Vagina (tissue), 2 donors: ENCODE measurements around the gene THSD7A. TPM values are rescaled to one million over a fixed set of nuclear protein-coding genes. Genes with fewer than 3 reads are reported as not detected.

Source experiments
- DNase-seq, 2 donors: peaks; one replicate each; pipeline ENCODE4 v3.0.0-alpha.2; 2017; ENCODE audit errors: extremely low spot score in 2 of 2
- H3K27ac ChIP-seq: fragments of 200-600 bp; sonication (generic); one replicate; pipeline ENCODE4 v1.5.1; 2019
- H3K27me3 ChIP-seq: fragments of 200-600 bp; sonication (generic); one replicate; pipeline ENCODE4 v1.5.1; 2019
- H3K36me3 ChIP-seq, 2 donors: fragments of 200-600 bp; sonication (generic); one replicate each; pipeline ENCODE4 v1.5.1; 2017 to 2019
- H3K4me1 ChIP-seq: fragments of 200-600 bp; sonication (generic); one replicate; pipeline ENCODE4 v1.5.1; 2019
- H3K4me3 ChIP-seq, 2 donors: fragments of 200-600 bp; sonication (generic); 1 replicate in 1 of 2; 2 replicates in 1 of 2; pipeline ENCODE4 v1.5.1; 2016 to 2019
- H3K9me3 ChIP-seq: fragments of 200-600 bp; sonication (generic); one replicate; pipeline ENCODE4 v1.5.1; 2019
- POLR2A ChIP-seq, 2 donors: fragments of 450-650 bp; IDR thresholded peaks; one replicate each; pipeline ENCODE4 v1.6.1; 2017; ENCODE audit warnings: antibody characterized with exemption in 2 of 2, mild to moderate bottlenecking in 2 of 2, moderate library complexity in 2 of 2
- POLR2AphosphoS5 ChIP-seq, 2 donors: sonication (generic); formaldehyde crosslinking; IDR thresholded peaks; one replicate each; pipeline ENCODE4 v1.9.0; 2017; ENCODE audit warnings: antibody characterized with exemption in 2 of 2, mild to moderate bottlenecking in 2 of 2, low read depth in 1 of 2; ENCODE audit not compliant: insufficient read depth in 1 of 2
- intact Hi-C: fragments of 100-400 bp; cut with DNase I; formaldehyde crosslinking; loops from one replicate; pipeline ENCODE4 v1.15.1; 2023
- total RNA-seq: library from RNA; depleted of rRNA; stranded (reverse); fragments of >200 nt; gene quantifications from one replicate; pipeline ENCODE4 v1.2.3, GENCODE V29; 2016
- TF ChIP-seq, protein P1 (sequence below), 3 experiments: fragments of 450-650 bp in 2 of 3; fragments of 200-600 bp in 1 of 3; sonication (generic) in 1 of 3; IDR thresholded peaks; one replicate each; pipeline ENCODE4 v1.5.1; 2017 to 2019; ENCODE audit warnings: antibody characterized with exemption in 3 of 3, mild to moderate bottlenecking in 2 of 3, moderate library complexity in 2 of 3

Gene THSD7A
- total RNA-seq, 1 donor from 2014 or later, result 9.3 TPM

DNA sequence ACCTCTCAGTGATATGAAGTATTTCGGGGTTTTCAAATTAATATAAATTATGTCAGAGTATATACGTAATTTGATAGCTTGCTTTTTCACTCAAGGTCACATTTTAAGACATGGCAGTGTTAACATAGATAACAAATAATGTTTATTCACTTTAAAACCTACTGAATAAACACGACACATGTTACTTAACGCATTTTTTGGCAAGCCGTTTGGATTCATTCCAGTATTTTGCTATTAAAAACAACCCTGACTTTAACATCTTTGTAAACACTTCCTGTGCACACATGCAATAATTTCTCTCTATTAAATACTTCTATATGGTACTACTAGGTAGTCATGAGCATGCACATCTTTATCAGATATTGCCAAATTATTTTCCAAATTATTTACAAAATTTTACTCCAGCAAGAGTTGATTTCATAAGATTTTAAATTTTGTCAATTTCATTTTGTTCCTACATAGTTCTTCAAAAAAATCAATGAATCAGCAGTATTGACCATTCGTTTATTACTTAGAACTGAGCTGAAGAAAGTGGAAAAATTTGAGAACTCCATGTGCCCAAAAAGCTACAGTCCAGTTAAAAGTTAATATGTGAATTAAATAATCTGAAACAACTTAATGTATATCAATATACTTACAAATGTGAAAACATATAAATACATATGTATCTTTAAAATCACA, 26.8 kb upstream of the THSD7A start:
- H3K27me3 ChIP-seq, result no peaks in the 10 kb centered on the region
- DNase-seq, result no peak
- intact Hi-C loops, result no loop called here
- no peaks in the 10 kb centered on the region for H3K4me1 ChIP-seq
- H3K36me3 ChIP-seq, result no peaks in the 10 kb centered on the region
- H3K4me3 ChIP-seq, result no peak overlapping the region
- H3K27ac ChIP-seq, result no peak overlapping the region
- TF ChIP-seq POLR2A (IDR thresholded peaks at IDR 0.05) (no peak), POLR2AphosphoS5 (IDR thresholded peaks at IDR 0.05; ENCODE audit: insufficient read depth in 1 of 2, low read depth in 1 of 2) (no peak)
- TF ChIP-seq, protein P1, sequence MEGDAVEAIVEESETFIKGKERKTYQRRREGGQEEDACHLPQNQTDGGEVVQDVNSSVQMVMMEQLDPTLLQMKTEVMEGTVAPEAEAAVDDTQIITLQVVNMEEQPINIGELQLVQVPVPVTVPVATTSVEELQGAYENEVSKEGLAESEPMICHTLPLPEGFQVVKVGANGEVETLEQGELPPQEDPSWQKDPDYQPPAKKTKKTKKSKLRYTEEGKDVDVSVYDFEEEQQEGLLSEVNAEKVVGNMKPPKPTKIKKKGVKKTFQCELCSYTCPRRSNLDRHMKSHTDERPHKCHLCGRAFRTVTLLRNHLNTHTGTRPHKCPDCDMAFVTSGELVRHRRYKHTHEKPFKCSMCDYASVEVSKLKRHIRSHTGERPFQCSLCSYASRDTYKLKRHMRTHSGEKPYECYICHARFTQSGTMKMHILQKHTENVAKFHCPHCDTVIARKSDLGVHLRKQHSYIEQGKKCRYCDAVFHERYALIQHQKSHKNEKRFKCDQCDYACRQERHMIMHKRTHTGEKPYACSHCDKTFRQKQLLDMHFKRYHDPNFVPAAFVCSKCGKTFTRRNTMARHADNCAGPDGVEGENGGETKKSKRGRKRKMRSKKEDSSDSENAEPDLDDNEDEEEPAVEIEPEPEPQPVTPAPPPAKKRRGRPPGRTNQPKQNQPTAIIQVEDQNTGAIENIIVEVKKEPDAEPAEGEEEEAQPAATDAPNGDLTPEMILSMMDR (IDR thresholded peaks at IDR 0.05), result no peak
- no peaks in the 10 kb centered on the region for H3K9me3 ChIP-seq

DNA sequence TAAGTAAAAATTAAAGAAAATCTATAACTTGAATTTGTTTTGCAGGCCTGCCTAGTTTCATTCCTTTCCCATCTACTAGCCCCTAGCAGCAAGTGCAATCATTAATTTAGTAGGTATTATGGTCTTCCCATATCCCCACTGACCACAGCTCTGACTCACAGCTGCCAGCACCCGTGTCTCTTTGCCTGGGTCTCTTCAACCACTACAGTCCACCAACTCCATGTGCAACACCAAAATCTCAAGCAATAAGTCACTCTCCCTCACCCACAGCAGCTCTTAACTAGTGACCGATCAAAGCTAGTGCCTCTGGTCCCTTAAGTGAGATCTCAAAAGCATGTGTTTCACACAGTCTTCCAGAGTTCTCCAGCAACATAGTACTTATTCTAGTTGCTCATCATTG, 26.0 kb upstream of the THSD7A start:
- TF ChIP-seq, protein P1 (IDR thresholded peaks at IDR 0.05), result no peak
- no peak for TF ChIP-seq POLR2A (IDR thresholded peaks at IDR 0.05)
- no peak for TF ChIP-seq POLR2AphosphoS5 (IDR thresholded peaks at IDR 0.05; ENCODE audit: insufficient read depth in 1 of 2, low read depth in 1 of 2)
- no peaks in the 10 kb centered on the region for H3K36me3 ChIP-seq
- no peak overlapping the region for H3K4me3 ChIP-seq
- H3K27me3 ChIP-seq, result no peaks in the 10 kb centered on the region
- no peaks in the 10 kb centered on the region for H3K4me1 ChIP-seq
- no peak for DNase-seq
- intact Hi-C loops, result no loop called here
- no peak overlapping the region for H3K27ac ChIP-seq
- no peaks in the 10 kb centered on the region for H3K9me3 ChIP-seq

DNA sequence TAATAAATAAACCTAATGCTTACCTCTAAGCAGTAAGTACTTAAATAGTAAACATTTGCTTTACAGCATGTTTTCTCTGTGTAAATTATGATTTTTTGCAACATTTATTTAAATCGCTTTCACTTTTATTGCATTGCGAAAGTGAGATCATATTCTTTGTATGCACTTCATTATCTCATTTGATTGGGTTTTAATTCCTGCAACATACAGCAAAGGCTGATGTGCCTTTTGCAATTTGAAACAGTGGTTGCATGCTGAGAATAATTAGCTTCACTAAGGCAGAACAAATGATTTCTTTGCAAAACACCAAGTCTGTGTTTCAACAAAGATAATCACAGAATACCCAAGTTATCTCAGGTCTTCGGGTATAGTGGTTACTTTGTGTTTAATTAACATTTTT, 16.3 kb upstream of the THSD7A start:
- H3K9me3 ChIP-seq, result no peaks in the 10 kb centered on the region
- DNase-seq, result no peak
- H3K27me3 ChIP-seq, result no peaks in the 10 kb centered on the region
- no peaks in the 10 kb centered on the region for H3K4me1 ChIP-seq
- H3K36me3 ChIP-seq, result no peaks in the 10 kb centered on the region
- intact Hi-C loops, result no loop called here
- TF ChIP-seq POLR2AphosphoS5 (IDR thresholded peaks at IDR 0.05; ENCODE audit: insufficient read depth in 1 of 2, low read depth in 1 of 2), result no peak
- TF ChIP-seq, protein P1 (IDR thresholded peaks at IDR 0.05), result no peak
- TF ChIP-seq POLR2A (IDR thresholded peaks at IDR 0.05), result no peak
- H3K4me3 ChIP-seq, result no peak overlapping the region
- no peak overlapping the region for H3K27ac ChIP-seq

DNA sequence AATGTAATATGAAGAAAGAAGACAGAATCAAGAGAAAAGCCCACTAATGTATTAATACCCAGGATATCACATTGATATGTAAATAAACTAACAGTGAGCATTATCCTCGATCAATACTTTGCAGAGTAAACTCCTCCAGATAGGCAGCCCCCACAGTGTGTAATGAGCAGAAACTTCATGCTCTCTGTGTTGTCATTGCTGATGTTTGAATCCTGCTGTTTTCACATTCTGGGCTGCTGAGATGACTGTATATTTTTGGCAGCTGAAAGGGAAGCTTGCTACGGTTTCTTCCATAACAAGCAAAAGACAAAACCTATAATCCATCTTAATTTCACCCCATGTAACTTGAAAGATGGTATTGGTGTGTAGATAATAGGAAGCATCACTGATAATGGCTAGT, 15.3 kb upstream of the THSD7A start:
- Histone ChIP-seq H3K27me3 (no peaks in the 10 kb centered on the region), H3K4me3 (no peak overlapping the region), H3K36me3 (no peaks in the 10 kb centered on the region), H3K9me3 (no peaks in the 10 kb centered on the region), H3K4me1 (no peaks in the 10 kb centered on the region), H3K27ac (no peak overlapping the region)
- intact Hi-C loops, result no loop called here
- TF ChIP-seq POLR2A (IDR thresholded peaks at IDR 0.05) (no peak), POLR2AphosphoS5 (IDR thresholded peaks at IDR 0.05; ENCODE audit: insufficient read depth in 1 of 2, low read depth in 1 of 2) (no peak)
- TF ChIP-seq, protein P1 (IDR thresholded peaks at IDR 0.05), result no peak
- no peak for DNase-seq

DNA sequence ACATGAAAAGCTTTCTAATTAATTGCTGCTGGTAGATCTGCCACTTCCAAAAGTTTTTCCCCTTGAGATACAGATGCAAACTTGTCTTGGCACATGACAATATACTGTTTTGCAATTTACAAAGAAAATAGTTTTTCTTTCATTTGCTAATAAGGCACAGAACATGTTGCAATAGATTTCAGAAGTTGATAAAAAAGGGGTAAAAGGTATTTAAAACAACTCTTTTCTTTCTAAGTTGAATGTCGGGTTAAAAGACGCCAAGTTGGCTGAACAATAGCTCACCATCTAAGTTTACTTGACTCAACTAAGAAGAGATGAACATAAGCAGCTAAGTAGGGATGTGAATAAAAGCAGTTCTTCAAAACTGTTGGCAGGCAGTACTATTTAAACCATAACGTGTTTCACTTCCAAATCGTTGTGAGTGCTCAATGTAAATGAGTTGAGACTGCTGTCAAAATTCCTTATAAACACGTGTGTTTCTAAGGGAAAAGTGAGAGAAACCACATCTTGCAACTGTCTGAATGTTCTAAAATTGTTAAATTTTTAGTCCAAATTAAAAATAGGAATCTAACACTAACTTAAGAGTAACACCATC, 14.5 kb upstream of the THSD7A start:
- Histone ChIP-seq H3K9me3 (no peaks in the 10 kb centered on the region), H3K27me3 (no peaks in the 10 kb centered on the region), H3K4me3 (no peak overlapping the region), H3K27ac (no peak overlapping the region), H3K36me3 (no peaks in the 10 kb centered on the region), H3K4me1 (no peaks in the 10 kb centered on the region)
- TF ChIP-seq, protein P1 (IDR thresholded peaks at IDR 0.05), result no peak
- no peak for TF ChIP-seq POLR2AphosphoS5 (IDR thresholded peaks at IDR 0.05; ENCODE audit: insufficient read depth in 1 of 2, low read depth in 1 of 2)
- TF ChIP-seq POLR2A (IDR thresholded peaks at IDR 0.05), result no peak
- no peak for DNase-seq
- intact Hi-C loops, result no loop called here
